NCI-H2107 treated with DMSO at 0.1 percent for 48 hours (cell line): ENCODE results near the gene CLIC3.
A peak's percentile ranks its signal among the peaks of the same experiment; 100 is the strongest.

ENCODE experiments used
- DNase-seq: peaks from one replicate; lab custom pipeline; 2025; ENCODE audit not compliant: unreplicated experiment; lab: John Stamatoyannopoulos, UW

Gene CLIC3

GRCh38 chr9:137031904-137032640 is 35.7 kb upstream of the CLIC3 start, which contains the start of gene FUT7:
TSS of gene FUT7 (minus strand) at chr9:137032088. CDS start at chr9:137031991, 97 bp downstream.
- no peak for DNase-seq

DNA sequence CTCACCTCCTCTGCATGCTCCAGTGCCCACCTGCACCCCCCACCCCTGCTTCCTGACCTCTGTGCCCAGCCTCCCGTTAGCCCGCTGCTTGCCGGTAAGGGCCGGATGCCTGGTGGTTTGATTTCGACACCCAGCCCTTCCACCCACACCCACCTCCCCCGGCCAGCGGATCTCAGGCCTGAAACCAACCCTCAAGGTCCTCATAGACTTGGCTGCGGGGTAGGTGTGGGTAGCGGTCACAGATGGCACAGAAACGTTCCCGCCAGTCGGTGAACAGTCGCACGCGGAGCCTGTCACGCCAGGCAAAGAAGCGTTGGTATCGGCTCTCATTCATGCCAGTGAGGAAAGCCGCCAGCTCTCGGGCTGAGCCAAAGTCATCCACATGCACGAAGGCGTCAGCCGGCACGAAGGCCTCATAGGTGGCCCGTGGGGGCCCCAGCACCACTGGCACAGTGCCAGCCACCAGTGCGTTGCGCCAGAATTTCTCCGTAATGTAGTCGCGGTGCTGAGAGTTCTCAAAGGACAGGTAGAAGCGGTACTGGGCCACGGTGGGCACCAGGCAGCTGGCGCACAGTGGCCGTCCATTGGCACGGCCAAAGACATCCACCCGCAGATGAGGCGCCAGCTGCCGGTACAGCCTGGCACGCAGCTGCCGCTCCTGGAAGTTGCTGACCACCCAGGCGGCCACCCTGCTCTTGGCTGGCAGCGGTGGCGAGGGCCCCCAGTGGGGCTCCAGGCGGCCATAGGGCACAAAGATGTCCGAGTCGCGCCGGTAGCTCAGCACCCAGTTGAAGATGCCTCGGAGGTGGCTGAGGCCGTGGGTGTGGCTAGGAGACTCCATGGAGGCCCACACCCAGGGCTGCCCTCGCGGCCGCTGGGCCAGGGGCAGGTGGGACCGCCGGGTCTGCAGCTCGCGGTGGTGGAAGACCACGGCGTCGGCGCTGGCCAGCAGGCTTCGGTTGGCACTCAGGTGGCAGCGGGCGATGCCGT is 34.5 kb upstream of the CLIC3 start:
- DNase-seq: no peak

GRCh38 chr9:137030006-137030405 is 33.6 kb upstream of the CLIC3 start:
- no peak for DNase-seq

- DNase-seq: peak; percentile 35
Observed at GRCh38 chr9:137029058-137029936, 32.9 kb upstream of the CLIC3 start.

- peak; percentile 58 for DNase-seq
Observed at GRCh38 chr9:137028263-137029057, 32.1 kb upstream of the CLIC3 start.

DNA sequence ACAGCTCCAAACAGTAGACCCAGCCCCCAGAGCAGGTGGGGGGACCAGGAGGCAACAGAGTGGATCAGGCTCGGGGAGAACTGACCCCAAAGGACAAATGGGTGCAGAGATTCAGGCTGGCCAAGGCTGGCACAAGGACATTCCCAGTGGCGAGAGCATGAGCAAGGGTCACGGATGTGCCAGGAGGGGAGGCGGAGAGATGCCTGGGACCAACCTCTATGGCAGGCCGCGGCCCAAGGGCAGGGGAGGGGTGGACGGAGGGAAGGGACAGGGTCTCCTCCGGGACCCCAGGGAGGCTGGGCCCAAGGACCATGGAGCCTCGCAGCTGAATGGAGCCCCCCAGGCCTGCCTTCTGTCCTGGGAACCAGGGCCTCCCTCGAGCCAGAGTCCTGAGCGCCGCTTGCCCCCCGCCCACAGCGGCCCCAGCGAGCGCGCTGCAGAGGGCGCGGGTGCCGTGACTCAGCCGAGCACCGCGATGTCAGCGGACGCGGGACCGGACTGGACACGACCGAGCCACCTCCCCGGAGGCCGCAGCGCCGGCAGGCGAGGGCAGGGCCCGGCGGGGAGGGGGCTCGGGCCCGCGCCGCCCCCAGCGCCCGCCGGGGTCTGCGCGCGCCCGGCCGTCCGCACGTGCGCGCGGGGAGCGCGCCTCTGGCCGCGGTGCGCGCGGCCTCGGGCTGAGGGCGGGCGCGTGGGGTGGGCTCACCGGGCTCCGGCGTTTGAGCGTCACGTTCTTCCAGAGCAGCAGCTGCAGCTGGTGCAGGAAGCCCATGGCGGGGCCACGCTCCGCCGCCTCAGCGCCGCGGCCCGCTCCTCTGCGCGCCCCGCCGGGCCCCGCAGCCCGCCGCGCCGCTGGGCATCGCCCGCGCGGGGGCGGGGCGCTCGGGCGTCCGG is 31.2 kb upstream of the CLIC3 start, which contains the start of gene ABCA2:
Gene ABCA2 (minus strand): TSS at position 869 of the 894 bp plus-strand sequence. CDS start 97 bp downstream, at position 772.
- DNase-seq: no peak

DNA sequence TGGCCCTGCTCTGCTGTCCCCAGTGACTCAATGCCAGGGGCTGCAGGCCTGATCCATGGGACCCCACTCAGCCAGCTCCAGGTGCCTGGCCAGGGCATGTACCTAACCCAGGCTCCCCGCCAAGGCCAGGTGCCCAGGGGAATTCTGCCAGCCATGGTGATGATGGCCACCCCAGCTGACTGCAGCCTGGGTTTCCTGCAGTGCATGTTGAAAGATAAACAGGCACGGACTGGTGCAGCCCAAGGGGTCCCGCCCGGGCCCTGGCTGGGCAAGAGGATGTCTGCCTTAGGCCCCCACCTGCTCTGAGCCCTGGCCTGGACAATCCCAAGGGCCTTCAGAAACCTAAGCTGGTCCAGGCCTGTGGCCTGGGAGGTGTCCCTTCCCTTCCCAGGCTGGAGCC is 30.5 kb upstream of the CLIC3 start:
- peak; percentile 19 for DNase-seq

- DNase-seq: no peak
Observed at GRCh38 chr9:137026384-137026783, 30.0 kb upstream of the CLIC3 start.

DNA sequence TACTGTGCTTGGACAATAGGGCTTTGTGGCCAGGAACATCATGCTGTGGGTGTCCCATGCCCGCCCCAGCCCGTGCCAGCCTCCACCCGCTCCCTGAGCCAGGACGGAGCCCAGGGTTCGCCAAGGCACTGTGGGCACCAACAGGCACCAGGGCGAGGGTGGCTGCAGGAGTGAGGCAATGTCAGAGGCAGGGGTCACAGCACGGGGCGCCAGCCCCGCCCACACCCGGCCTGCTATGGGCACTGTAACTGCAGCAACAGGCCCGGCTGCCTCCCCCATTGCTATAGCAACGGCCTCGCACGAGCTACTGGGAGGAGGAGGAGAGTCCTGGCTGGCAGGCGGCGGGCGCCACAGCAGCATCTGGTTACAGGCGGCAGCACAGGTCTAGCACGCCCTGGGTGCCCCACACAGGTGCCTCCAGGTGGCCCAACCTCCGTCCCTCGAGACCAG is 29.2 kb upstream of the CLIC3 start:
- peak; percentile 93 for DNase-seq

- no peak for DNase-seq
Observed at GRCh38 chr9:137023583-137023991, 27.2 kb upstream of the CLIC3 start.

DNA sequence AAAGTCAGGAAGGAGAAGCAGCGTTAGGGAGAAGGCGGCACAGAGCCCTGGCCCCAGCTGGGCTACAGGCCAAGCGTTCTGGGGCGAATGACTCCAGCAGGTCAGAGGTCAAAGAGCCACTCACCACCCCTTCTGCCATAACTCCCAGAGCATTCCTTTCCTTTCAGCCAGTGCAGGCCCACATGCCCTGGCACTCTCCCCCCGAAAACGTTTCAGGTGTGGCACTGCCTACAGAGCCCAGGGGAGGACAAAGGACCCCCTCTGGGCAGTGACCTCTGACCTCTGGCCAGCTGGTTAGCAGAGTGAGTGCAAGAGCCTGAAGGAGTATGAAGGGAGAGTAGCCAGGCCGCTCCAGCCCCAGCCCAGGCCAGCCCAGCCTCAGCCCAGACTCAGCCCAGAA is 26.8 kb upstream of the CLIC3 start:
- DNase-seq: no peak

- no peak for DNase-seq
Observed at GRCh38 chr9:137022662-137023008, 26.3 kb upstream of the CLIC3 start.

DNA sequence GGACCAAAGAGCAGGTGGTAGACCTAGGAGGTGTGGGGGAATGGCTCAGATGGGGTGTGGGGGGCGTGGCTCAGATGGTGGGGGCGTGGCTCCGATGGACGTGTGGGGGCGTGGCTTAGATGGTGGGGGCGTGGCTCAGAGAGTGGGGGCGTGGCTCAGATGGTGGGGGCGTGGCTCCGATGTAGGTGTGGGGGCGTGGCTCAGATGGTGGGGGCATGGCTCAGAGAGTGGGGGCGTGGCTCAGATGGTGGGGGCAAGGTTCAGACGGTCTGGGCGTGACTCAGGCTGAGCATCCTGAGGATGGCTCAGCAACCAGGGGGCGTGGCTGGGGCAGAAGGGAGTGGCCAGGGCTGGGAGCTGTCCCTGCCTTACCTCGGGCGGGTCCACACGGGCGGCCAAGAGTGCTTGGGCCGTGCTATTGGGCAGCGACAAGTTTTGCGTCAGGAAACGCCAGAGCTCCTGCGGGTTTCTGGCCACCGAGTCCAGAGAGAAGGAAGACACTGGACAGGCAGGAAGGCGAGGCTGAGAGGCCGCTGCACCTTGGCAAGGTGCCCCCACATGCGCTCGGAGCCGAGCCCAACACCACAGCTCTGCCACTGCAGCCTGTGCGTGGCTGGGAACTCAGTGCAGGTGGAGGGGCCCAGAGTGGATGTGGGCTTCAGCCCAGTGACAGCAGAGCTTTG is 25.8 kb upstream of the CLIC3 start:
- no peak for DNase-seq

DNA sequence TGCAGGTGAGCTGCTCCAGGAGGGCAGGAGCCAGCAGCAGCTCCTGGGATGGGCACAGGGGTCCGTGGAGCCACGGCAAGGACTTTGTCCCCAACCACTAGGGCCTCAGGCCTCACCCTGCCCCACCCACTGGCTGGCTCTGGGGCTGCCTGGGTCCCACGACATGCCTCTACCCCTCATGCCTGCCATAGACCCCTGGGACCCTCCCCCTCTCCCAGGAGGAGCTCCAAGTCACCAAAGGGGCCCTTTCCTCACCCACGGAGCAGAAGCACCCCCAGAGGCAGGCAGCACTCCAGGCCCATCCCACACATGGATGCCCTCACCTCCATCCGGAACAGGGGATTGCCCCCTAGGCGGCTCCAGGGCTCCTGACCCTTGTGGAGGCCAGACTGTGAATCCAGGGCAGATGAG is 25.2 kb upstream of the CLIC3 start:
- DNase-seq: no peak

- no peak for DNase-seq
Observed at GRCh38 chr9:137020771-137021567, 24.6 kb upstream of the CLIC3 start.

DNA sequence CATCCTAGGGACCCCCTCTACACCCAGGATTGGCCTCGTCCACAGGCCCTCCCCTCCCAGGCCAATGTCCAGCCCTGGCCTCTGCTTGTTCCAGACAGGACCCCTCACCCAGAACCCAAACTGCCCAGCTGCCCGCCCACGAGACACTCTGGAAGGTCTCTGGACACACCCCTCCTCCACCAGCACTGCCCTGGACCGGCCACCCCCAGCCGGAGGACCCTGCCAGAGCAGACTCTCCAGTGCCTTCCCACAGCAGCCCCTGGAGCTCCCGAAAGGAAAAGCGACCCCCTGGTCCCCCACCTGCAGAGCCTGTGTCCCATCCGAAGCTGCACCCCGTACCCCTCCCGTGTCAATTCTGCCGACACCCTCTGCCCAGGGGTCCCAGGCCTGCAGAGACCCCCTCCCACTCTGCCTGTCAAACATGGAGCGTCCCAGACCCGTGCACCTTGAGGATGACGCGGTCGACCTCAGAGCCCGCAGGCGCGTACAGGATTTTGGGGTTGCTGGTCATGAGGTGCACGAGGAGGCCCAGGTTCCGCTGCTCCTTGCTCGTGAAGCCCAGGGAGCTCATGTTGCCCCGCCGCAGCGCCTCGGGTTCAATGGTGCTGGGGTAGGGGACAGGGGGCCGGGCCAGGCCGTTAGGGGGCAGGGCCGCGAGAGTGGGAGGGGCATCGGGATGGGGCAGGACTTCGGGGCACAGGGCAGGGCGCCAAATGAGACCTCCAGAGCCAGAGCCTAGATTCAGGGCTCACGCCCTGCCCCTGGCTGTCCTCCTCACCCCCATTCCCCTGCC is 23.7 kb upstream of the CLIC3 start:
- DNase-seq: no peak
